NK-92 (cell line): ENCODE data around the gene TTLL11.

ENCODE experiments used
- DNase-seq: peaks from one replicate; lab custom pipeline; 2025; ENCODE audit not compliant: unreplicated experiment; lab: John Stamatoyannopoulos, UW

Gene TTLL11

GRCh38 chr9:121820286-121821005, 272.7 kb downstream of the TTLL11 start:
- DNase-seq, result no peak

DNA sequence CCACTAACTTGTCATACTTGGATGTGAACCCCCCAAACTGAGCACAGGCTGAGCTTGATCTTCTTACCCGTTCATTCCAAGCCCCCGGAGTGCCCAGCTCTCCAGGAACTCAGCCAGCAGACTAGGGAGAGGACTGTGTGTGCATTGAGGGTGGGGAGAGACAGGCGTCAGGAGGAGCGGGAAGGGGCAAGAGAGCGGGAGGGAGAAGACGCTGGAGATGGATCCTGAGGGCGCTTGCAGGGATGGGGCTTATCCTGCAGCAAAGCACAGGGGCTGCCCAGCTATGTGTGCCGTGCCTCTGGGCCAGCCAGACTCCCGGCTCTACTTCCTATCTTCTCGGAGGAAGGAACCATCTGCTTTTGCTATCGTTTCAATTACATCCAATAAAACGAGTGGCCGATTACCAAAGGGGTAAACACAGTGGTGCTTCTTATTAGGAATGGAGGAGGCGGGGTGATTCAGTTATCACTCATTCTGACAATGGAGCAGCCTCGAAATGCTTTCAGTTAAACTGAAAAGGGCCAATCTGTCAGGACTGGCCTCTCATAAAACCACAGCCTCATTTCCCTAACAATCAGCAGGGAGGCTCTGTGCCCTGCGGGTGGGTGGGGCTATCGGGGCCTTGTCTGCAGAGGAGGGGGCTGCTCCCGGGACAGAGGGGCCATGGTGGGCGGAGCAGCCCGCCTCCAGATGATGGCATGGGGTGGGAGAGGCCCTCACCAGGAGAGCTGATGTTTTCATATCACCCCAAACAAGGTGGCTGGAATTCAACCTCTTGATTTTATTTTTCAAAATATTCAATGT, 273.5 kb downstream of the TTLL11 start:
- no peak for DNase-seq

DNA sequence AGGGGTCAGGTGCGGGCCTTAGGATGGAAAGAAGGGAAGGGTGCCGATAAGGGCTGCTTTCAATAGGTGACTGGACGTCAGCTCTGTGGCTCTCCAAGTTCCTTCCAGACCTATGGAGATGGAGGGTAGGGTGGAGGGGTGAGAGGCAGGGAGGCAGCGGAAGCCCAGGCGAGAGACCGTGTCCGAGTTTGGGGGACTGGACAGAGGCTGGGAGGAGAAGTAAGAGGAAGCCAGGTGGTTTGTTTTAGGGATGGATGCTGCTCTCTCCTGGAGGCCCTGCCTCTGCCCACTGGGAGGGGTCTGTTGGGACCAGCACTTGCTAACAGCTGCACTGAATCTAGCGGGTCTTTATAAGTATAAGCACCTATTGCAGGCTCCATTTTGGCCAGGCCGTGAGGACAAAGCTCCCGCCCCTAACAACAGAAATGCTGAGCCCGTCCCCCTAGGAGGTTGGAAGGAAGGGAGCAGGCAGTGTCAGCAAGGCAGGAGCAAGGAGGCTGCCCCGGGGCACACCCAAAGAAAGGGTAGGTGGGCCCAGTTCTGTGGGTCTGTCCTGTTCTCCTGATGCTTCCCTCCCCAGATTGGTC, 274.2 kb downstream of the TTLL11 start:
- DNase-seq, result no peak

DNA sequence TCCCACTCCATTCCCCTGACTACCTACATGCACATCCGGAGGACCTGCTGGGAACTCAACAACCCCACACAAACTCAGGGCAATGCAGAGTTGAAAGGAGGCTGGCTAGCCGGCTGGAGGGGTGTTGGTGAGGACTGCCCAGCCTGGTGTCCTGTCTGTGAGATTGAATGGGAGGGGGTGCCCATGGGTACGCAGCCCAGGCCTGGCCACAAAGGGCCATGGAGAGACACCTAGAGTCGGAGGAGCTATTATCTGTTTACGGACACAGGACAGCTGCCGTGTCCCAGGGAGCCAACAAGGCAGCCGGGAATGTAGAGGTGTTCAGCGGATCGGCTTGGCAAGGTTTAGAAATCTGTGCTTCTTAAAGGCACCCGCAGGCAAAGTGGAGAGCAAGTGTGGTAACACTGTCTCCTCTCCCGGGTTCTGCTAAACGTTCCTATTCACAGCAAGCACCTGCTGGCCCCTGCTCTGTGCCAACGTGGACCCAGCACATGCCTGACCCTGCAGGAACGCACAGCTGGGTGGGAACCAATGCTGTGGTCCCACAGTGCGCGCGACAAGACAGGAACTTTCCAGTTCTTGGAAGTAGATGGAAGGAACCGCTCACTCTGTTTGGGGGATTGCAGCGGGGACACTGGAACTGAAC, 275.0 kb downstream of the TTLL11 start:
- DNase-seq, result no peak

DNA sequence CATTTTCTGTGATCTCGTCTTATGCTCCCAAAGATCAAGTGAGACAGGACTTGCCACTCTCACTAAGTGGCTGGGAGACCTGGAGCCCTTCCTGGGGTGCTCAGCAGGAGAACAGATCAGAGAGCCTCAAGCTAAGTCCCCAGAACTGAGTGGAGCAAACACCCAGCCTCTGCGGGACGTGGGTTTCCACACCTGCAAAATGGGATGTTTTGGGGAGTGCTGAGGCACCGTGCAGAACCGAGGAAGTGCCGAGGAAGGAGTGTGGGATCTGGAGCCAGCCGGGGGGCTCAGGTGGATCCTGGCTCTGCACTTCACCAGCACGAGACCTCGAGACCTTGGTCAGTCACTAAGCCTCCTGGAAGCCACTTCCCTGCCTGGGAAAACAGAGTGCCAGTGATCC, 275.6 kb downstream of the TTLL11 start:
- DNase-seq, result no peak

DNA sequence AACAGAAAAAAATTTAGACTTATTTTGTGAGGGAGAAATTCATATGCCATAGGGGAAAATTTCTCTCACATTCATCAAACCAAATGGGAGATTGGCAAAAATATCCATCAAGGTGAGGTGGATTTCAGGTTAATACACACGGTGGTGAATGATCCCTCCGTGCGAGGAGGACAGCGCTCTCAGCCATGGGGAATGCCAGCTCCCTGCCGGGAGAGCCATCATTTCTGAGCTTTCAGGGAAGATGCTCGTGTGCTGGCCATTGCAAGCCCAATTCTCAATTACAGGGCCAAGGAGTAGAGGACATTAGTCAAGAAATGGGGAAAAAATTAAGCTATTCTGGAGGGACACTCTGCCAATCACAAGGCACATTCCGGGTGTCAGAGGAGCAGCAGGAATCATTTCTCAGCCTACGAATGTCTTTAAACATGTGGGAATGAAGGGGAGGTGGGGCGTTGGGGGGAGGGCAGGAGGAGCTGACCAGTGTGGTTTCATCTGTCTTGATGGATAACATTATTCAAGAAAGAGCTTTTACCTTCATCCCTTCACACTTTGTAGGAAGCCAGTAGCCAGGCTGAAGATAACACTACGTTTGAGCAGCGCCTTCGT, 276.2 kb downstream of the TTLL11 start:
- DNase-seq, result no peak

GRCh38 chr9:121816449-121816817, 276.7 kb downstream of the TTLL11 start:
- no peak for DNase-seq

DNA sequence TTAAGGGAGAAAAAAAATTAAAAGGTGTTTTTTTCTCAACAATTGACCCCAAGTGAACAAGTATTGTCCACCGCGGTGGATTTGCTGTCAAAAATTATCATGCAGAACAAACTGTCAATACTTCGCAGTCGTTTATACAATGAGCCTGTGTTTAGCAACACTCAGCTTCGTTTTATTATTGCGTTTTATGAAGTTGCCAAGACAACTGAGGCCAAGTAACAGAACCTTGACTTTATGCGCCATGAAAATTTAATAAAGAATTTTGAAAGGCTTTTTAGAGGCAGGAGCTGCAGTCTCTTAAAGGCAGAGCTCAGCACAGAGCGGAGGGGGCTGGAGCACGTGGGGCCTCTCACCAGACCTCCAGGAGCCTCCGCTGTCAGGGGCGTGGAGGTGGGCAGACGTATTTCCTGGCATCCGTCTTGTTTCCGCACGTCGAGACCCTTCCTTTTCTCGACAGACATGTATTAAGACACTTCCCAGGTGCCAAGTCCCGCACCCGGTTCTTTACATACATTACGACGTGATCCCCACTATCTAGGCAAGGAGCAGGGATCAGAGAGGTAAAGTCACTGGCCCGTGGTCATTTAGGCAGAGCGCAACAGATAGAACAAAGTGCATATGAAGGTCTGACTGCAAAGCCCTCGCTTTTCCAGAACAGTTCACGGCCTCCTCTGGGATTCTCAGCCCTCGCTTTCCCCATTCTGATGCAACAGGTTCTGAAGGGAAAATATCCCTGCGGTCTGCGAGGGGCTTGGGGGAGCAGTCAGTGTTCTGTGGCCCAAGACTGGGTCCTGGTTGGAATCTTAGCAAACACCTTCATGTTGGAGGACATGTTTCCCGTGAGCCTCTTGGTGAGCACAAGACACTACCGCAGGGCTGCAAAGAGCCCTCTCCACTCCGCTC, 277.3 kb downstream of the TTLL11 start:
- DNase-seq, result no peak

DNA sequence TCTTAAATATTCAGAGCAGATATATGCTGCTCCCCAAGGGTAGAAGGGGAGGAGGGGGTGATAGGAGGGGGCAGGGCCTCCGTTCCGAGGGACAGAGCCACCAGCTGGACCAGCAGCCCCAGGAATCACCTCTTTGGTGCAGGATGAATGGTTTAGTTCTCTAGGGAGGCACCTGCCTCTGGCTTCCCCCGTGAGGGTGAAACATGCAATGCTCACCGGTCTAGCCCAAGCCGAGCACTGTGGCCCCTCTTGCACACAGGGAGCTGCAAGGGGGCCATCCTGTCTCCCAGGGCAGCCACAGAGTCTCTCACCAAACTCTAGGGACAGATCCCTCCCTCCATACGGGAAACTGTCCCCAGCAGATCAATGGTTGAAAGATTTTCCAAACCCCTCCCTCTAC, 278.0 kb downstream of the TTLL11 start:
- DNase-seq, result no peak

GRCh38 chr9:121814594-121814993, 278.5 kb downstream of the TTLL11 start:
- DNase-seq, result no peak

DNA sequence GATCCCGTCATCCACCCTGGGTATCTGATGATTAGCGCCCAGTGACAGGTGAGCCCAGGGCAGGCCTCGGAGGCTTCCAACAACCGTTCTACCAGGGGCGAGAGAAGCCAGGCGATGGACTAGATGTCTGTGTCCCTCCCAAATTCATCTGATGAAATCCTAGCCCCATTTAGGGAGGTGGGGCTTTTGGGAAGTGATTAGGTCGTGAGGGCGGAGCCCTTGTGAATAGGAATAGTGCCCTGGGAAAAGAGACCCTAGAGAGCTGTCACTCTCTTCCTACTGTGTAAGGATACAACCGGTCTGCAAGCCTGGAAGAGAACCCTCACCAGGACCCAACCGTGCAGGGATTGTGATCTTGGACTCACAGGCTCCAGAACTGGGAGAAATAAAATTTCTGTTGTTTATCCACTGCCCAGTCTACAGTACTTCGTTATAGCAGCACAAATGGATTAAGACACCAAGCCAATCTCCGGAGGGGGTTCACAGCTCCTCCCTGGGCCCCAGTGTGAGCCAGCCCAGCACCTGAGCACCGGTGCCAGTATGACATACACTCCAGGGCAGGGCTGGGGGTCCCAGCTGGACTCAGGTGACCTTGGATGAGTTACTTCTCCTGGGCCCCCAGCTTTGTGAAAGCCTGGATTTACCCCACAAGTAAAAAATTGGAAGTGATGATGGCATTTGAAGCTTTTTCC, 279.4 kb downstream of the TTLL11 start:
- no peak for DNase-seq

DNA sequence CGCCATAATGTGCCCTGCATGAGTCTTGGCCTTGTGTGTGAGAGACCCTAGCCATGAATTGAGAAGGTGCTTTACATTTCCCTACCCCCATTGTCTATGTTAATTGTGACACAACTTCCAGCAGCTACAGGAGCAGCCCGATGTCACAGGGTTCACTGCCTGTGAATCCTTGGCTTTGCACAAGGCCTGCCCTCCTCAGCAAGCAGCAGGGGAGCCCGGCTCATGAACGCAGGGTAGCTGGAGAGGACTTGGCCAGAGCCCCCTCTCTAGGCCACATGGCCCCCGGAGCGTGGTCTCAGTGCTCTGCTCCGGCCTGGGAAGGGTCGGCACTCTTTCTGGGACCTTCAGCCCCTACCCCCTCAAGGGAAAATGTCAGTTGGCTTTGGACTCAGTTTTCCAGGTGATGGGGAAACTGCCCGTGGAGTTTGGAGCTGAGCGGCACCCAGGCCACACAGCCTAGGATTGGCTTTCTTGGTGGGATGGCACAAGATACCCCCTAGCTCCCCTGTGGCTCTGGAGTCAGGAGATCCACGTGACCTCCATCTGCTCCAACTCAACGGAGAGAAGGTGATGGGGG, 280.9 kb downstream of the TTLL11 start:
- no peak for DNase-seq

DNA sequence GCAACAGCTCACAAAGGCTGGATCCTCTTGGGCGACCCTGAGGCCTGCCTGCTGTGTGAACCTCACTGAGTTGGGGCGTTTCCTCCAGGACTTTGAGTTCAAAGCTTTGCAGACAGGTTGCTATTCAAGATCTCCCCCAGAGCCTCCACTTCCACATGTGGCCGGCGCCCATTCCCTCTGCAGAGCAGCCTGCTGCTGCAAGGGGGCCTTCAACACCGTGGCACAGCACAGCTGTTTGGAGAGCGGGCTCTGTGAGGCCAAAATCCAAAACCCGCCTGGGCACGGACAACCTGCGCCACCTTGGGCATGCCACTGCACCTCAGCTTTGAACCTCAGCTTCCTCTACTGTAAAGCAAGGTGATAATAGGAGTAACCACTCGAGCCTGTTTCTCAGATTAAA, 281.4 kb downstream of the TTLL11 start:
- DNase-seq, result no peak

DNA sequence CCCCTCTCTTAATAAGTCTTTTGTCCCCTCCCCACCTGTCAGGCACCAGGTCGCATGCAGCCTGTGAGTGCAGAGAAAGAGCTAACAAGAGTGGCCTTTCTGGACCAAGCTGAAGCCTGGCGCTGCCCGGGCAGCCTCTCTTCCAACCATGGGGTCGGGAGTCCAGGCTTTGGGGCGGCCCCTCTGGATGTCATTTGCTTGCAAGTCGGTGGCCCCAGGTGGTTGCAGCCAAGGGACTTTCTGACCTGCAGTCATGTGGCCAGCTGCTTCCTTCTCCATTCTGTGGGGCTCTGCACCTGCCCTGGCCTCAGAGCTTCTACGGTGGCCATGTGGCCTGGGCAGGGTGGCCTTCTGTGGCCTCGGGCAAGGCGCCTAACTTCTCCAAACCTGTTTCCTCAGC, 282.0 kb downstream of the TTLL11 start:
- DNase-seq, result no peak

DNA sequence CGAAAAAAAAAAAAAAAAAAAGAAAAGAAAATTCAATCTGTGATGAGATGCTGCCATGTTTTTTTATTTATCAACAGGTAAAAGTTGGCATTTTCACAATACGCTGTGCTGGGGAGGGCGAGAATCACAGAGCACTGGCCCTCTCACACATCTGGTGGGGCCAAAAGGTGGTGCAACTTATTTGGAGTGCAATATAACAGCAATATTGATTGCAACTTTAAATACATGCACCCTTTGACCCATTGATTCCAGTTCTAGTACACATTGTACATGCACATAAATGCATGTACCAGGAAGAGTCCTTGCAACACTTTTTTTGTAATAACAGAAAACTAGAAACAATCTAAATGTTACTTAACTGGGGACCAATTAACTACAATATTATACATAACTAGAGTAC, 282.6 kb downstream of the TTLL11 start:
- DNase-seq, result no peak

GRCh38 chr9:121809356-121810050, 283.6 kb downstream of the TTLL11 start:
- no peak for DNase-seq

GRCh38 chr9:121808781-121809180, 284.3 kb downstream of the TTLL11 start:
- DNase-seq, result no peak

- no peak for DNase-seq
Observed at GRCh38 chr9:121807823-121808278, 285.3 kb downstream of the TTLL11 start.
